HG03159 (cell line): ENCODE data around the gene TTC6.
"Not testable (repeated sequence)": the region's sequence is repeated elsewhere in the genome, so short reads cannot be mapped to it uniquely, and the experiment has no call there.

Source experiments
- ATAC-seq: cut with Tn5 transposase; IDR thresholded peaks from one replicate; pipeline ENCODE4 v1.9.1; 2021; ENCODE audit warnings: mild to moderate bottlenecking, moderate library complexity; ENCODE audit not compliant: unreplicated experiment

Gene TTC6

GRCh38 chr14:37594971-37595808 is at the start of gene TTC6, which contains the start of gene FOXA1:
TTC6 (plus strand) TSS chr14:37595629; CDS start chr14:37622065, 26,436 bp downstream.
FOXA1 (minus strand) TSS chr14:37595249; CDS start chr14:37594972, 277 bp downstream.
- ATAC-seq, result no peak

GRCh38 chr14:37546621-37547447 is 48.6 kb upstream of the TTC6 start:
- no peak for ATAC-seq

- ATAC-seq, result no peak
Measured at GRCh38 chr14:37550511-37550910, 44.9 kb upstream of the TTC6 start.

GRCh38 chr14:37551119-37551518 is 44.3 kb upstream of the TTC6 start:
- ATAC-seq, result no peak

GRCh38 chr14:37553935-37554550 is 41.4 kb upstream of the TTC6 start:
- no peak for ATAC-seq

- ATAC-seq, result not testable (repeated sequence)
Measured at GRCh38 chr14:37555596-37555995, 39.8 kb upstream of the TTC6 start.

GRCh38 chr14:37558740-37559139 is 36.7 kb upstream of the TTC6 start:
- ATAC-seq, result no peak

- ATAC-seq, result no peak
Measured at GRCh38 chr14:37559386-37559785, 36.0 kb upstream of the TTC6 start.

- no peak for ATAC-seq
Measured at GRCh38 chr14:37563189-37563588, 32.2 kb upstream of the TTC6 start.

- ATAC-seq, result no peak
Measured at GRCh38 chr14:37565550-37565949, 29.9 kb upstream of the TTC6 start.

GRCh38 chr14:37566811-37567371 is 28.5 kb upstream of the TTC6 start:
- ATAC-seq, result no peak

GRCh38 chr14:37569729-37570128 is 25.7 kb upstream of the TTC6 start:
- no peak for ATAC-seq

GRCh38 chr14:37571391-37571790 is 24.0 kb upstream of the TTC6 start:
- no peak for ATAC-seq

GRCh38 chr14:37573356-37573755 is 22.1 kb upstream of the TTC6 start:
- no peak for ATAC-seq

GRCh38 chr14:37579274-37579673 is 16.2 kb upstream of the TTC6 start:
- ATAC-seq, result no peak

- ATAC-seq, result no peak
Measured at GRCh38 chr14:37580146-37580545, 15.3 kb upstream of the TTC6 start.

- no peak for ATAC-seq
Measured at GRCh38 chr14:37583358-37584210, 11.8 kb upstream of the TTC6 start.

- no peak for ATAC-seq
Measured at GRCh38 chr14:37584211-37585100, 11.0 kb upstream of the TTC6 start.

- ATAC-seq, result no peak
Measured at GRCh38 chr14:37585101-37585511, 10.3 kb upstream of the TTC6 start.
